Activated naive CD8-positive, alpha-beta T cell treated with anti-CD3 and anti-CD28 coated beads for 36 hours (primary cell): ENCODE measurements around the gene SMG5. TPM values are rescaled to one million over a fixed set of nuclear protein-coding genes. Genes with fewer than 3 reads are reported as not detected.
A peak's percentile ranks its signal among the peaks of the same experiment; 100 is the strongest.

Source experiments
- DNase-seq: peaks from one replicate; pipeline ENCODE4 v3.0.0; 2021
- H3K27ac Mint-ChIP-seq: one replicate; pipeline ENCODE4 v1.8.0; 2022; ENCODE audit warnings: mild to moderate bottlenecking, moderate library complexity, mixed read lengths
- H3K27me3 Mint-ChIP-seq: one replicate; pipeline ENCODE4 v1.8.0; 2022; ENCODE audit warnings: mild to moderate bottlenecking, mixed read lengths
- H3K36me3 Mint-ChIP-seq: one replicate; pipeline ENCODE4 v1.8.0; 2021; ENCODE audit warnings: mild to moderate bottlenecking, mixed read lengths
- H3K4me1 Mint-ChIP-seq: one replicate; pipeline ENCODE4 v1.8.0; 2021; ENCODE audit warnings: mixed read lengths
- H3K4me3 Mint-ChIP-seq: one replicate; pipeline ENCODE4 v1.8.0; 2022; ENCODE audit warnings: mild to moderate bottlenecking, moderate library complexity, mixed read lengths
- H3K9me3 Mint-ChIP-seq: one replicate; pipeline ENCODE4 v1.8.0; 2022; ENCODE audit warnings: mixed read lengths
- total RNA-seq, 2 experiments: library from RNA; stranded (reverse); gene quantifications; one replicate each; pipeline ENCODE4 v1.2.3, GENCODE V29; 2021

The SMG5 gene
- total RNA-seq, 2 experiments from 2014 or later = 90.7 to 92.0 TPM

DNA sequence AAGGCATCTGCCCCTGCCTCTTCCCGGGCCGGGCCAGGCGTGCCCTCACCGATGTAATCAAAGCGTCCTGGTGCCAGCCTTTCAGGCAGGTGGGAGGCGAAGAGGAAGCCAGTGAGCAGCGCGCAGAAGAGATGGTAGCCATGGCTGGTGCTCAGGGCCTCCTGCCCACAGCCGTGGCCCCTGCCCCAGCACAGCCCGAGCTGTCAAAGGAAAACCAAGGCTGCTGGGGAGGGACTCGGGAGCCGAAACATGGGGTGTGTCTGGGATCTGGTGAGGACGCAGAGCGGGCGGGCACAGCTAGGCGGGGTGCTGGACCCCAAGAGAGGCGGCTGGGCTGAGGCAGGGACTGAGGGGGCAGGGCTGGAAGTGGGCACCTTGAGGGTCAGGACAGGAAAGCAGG, 37.9 kb downstream of the SMG5 start:
- H3K4me3 Mint-ChIP-seq = peak overlapping the region; percentile 71
- no peak for DNase-seq
- peak overlapping the region; percentile 12 for H3K27ac Mint-ChIP-seq
- H3K27me3 Mint-ChIP-seq = no peaks in the 10 kb centered on the region
- H3K4me1 Mint-ChIP-seq = peaks cover 16% of the 10 kb centered on the region
- H3K9me3 Mint-ChIP-seq = no peaks in the 10 kb centered on the region
- peaks cover 12% of the 10 kb centered on the region for H3K36me3 Mint-ChIP-seq

DNA sequence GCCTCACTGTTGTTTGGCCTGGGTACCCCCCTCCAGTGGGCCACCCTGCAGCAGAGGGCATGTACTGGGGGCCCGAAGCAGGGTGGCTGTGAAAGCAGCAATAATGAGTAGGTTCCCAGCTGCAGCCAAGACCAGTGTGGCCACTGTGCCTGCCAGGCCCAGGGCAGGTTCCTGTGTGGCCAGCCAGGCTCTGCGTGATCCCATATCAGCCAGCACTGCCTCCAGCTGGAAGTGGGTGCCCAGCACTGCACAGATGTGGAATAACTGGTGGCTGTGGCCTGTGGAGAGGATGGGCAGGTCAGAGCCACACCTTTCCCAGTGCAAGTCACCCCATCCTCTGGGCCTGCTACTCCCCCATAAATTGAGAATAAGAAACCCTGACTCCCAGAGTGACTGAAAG, 38.5 kb downstream of the SMG5 start:
- DNase-seq = no peak
- Mint-ChIP-seq H3K4me3 (no peak overlapping the region), H3K27me3 (no peaks in the 10 kb centered on the region), H3K36me3 (peaks cover 9% of the 10 kb centered on the region), H3K9me3 (no peaks in the 10 kb centered on the region), H3K4me1 (peaks cover 16% of the 10 kb centered on the region), H3K27ac (no peak overlapping the region)

DNA sequence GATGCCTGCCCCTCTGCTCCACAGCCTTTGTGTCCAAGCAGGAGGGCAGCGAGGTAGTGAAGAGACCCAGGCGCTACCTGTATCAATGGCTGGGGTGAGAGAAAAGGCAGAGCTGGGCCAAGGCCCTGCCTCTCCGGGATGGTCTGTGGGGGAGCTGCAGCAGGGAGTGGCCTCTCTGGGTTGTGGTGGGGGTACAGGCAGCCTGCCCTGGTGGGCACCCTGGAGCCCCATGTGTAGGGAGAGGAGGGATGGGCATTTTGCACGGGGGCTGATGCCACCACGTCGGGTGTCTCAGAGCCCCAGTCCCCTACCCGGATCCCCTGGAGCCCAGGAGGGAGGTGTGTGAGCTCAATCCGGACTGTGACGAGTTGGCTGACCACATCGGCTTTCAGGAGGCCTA, 39.9 kb downstream of the SMG5 start:
- Mint-ChIP-seq H3K4me3 (no peak overlapping the region), H3K27me3 (no peaks in the 10 kb centered on the region), H3K36me3 (peaks cover 13% of the 10 kb centered on the region), H3K27ac (no peak overlapping the region), H3K9me3 (no peaks in the 10 kb centered on the region), H3K4me1 (peaks cover 23% of the 10 kb centered on the region)
- DNase-seq = no peak

DNA sequence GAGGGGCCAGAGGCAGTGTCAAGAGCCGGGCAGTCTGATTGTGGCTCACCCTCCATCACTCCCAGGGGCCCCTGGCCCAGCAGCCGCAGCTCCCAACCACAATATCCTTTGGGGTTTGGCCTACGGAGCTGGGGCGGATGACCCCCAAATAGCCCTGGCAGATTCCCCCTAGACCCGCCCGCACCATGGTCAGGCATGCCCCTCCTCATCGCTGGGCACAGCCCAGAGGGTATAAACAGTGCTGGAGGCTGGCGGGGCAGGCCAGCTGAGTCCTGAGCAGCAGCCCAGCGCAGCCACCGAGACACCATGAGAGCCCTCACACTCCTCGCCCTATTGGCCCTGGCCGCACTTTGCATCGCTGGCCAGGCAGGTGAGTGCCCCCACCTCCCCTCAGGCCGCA, 40.7 kb downstream of the SMG5 start, which contains the start of gene BGLAP:
BGLAP (plus strand) TSS at position 259 of the 400 bp plus-strand sequence; CDS start at position 307, 48 bp downstream.
- H3K36me3 Mint-ChIP-seq = peaks cover 13% of the 10 kb centered on the region
- H3K9me3 Mint-ChIP-seq = no peaks in the 10 kb centered on the region
- no peak within 1 kb of the TSS for H3K4me3 Mint-ChIP-seq
- H3K27ac Mint-ChIP-seq = no peak within 1 kb of the TSS
- DNase-seq = no peak
- H3K27me3 Mint-ChIP-seq = no peaks in the 10 kb centered on the region
- peaks cover 23% of the 10 kb centered on the region for H3K4me1 Mint-ChIP-seq

DNA sequence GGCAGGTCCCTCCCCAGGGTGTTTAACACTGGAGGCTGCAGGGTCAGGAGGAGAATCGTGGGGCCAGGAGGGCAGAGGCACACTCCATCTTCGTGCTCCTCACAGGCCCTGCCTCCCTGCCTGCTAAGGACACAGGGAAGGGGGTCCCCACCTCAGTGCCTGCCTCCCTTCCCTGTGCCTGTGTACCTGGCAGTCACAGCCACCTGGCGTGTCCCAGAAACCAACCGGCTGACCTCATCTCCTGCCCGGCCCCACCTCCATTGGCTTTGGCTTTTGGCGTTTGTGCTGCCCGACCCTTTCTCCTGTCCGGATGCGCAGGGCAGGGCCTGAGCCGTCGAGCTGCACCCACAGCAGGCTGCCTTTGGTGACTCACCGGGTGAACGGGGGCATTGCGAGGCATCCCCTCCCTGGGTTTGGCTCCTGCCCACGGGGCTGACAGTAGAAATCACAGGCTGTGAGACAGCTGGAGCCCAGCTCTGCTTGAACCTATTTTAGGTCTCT, 41.3 kb downstream of the SMG5 start:
- Mint-ChIP-seq H3K27ac (no peak overlapping the region), H3K9me3 (no peaks in the 10 kb centered on the region), H3K4me3 (no peak overlapping the region)

DNA sequence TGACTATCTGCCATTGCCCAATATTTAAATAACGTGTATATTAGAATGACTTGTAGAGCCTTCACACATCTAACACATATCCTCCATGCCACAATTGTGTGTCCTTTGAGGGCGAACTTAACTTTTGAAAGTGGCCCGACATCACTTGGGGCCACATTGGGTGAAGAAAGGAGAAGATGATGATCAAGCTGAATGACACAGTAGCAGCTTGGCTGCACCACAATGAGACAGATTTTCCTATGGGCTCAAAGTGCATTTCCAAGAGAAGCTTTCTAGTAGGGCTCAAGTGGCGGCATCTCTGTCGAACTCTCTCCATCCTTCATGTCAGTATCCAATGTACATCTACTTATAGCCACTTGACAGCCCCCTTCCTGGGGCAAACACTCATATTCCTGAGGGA, 44.4 kb downstream of the SMG5 start:
- Mint-ChIP-seq H3K4me3 (no peak overlapping the region), H3K36me3 (peaks cover 21% of the 10 kb centered on the region), H3K4me1 (peaks cover 8% of the 10 kb centered on the region), H3K27me3 (no peaks in the 10 kb centered on the region), H3K27ac (peak overlapping the region; percentile 45), H3K9me3 (no peaks in the 10 kb centered on the region)
- DNase-seq = no peak

More for the DNA sequence above, 41.3 kb downstream of the SMG5 start:
- peaks cover 23% of the 10 kb centered on the region for H3K4me1 Mint-ChIP-seq
- H3K36me3 Mint-ChIP-seq = peaks cover 17% of the 10 kb centered on the region
- no peaks in the 10 kb centered on the region for H3K27me3 Mint-ChIP-seq
- no peak for DNase-seq

DNA sequence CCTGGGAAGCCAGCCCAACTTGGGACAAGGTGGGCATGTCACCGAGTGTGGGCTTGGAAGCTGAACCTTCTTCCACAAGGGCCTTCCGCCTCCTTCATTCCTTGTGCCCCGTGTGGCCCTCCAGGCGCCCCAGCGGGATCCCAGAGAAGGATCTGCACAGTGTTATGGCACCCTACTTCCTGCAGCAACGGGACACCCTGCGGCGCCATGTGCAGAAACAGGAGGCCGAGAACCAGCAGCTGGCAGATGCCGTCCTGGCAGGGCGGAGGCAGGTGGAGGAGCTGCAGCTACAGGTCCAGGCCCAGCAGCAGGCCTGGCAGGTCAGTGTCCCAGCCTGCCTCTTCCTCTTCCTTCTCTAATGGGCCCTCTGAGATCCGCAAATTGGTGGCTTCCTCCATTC, 46.5 kb downstream of the SMG5 start:
- H3K27ac Mint-ChIP-seq = no peak overlapping the region
- no peaks in the 10 kb centered on the region for H3K9me3 Mint-ChIP-seq
- no peak for DNase-seq
- H3K27me3 Mint-ChIP-seq = no peaks in the 10 kb centered on the region
- H3K4me3 Mint-ChIP-seq = no peak overlapping the region
- peaks cover 10% of the 10 kb centered on the region for H3K4me1 Mint-ChIP-seq
- H3K36me3 Mint-ChIP-seq = peaks cover 21% of the 10 kb centered on the region

DNA sequence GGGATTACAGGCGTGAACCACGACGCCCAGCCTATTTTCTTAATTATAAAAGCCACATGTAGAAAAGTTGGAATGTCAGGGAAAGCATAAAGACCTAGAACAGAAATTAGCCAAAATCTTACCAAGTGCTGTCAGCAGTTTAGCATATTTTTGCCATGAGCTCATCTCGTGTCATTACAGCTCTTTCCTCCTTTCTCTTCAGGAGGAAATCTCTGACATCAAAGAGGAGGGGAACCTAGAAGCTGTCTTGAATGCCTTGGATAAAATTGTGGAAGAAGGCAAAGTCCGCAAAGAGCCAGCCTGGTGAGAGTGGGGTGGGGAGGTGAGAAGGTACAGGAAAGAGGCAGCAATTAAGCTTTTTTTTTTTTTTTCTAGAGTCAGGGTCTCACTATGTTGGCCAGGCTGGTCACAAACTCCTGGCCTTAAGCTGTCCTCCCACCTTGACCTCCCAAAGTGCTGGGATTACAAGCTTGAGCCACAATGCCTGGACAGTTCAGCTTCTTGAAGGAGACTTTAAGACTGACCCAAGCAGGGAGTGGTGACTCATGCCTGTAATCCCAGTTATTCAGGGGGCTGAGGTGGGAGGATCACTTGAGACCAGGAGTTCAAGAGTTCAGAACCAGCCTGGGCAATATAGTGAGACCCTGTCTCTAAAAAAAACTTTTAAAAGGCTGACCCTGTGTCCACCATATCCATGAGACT, 49.0 kb downstream of the SMG5 start:
- Mint-ChIP-seq H3K4me1 (peaks cover 15% of the 10 kb centered on the region), H3K9me3 (no peaks in the 10 kb centered on the region), H3K36me3 (peaks cover 23% of the 10 kb centered on the region), H3K27me3 (no peaks in the 10 kb centered on the region), H3K27ac (peak overlapping the region; percentile 43), H3K4me3 (no peak overlapping the region)
- no peak for DNase-seq

DNA sequence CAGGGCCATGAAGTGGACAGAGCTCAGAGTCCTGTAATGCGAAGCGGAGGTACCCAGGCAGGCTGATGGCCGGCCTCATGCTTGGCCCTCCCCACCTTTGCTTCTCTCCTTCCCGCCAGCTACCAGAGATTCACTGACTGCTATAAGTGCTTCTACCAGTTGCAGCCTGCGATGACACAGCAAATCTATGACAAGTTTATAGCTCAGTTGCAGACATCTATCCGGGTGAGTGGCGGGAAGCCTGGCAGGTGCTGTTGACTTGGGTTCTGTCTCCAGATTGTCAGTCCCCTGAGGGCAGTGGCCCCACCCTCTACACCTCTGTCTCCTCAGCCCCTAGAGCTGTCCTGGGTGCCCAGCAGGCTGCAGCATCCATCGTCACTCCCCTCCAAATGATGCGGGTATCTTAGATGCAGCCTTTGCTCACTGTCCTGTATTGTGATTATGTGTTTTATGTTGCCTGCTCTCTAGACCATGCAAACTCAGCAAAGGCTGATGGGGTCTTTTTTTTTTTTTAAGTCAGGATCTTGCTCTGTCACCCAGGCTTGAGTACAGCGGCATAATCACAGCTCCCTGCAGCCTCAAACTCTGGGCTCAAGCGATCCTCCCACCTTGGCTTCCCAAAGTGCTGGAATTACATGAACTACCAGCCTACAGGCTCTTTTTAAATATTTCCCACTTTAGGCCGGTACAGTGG, 50.3 kb downstream of the SMG5 start:
- Mint-ChIP-seq H3K36me3 (peaks cover 23% of the 10 kb centered on the region), H3K27me3 (no peaks in the 10 kb centered on the region), H3K27ac (peak overlapping the region; percentile 43), H3K9me3 (no peaks in the 10 kb centered on the region), H3K4me1 (peaks cover 10% of the 10 kb centered on the region), H3K4me3 (no peak overlapping the region)
- DNase-seq = no peak

DNA sequence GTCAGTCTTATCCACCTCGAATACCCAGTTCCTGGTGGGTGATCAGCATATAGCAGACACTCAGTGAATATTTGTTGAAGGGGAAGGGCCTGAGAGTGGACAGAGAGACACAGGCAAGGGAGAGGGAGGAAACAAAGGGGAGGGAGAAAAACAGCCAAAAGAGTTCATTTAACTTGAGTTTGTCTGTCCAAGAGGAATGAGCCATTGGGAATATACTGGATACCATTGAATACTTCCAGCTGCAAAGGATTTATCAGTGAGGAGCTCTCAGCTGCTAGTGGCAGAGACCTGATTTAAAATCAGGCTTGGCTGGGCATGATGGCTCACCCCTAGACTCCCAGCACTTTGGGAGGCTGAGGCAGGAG, 52.2 kb downstream of the SMG5 start:
- no peaks in the 10 kb centered on the region for H3K9me3 Mint-ChIP-seq
- peaks cover 23% of the 10 kb centered on the region for H3K4me1 Mint-ChIP-seq
- DNase-seq = no peak
- H3K36me3 Mint-ChIP-seq = peaks cover 21% of the 10 kb centered on the region
- H3K4me3 Mint-ChIP-seq = no peak overlapping the region
- no peaks in the 10 kb centered on the region for H3K27me3 Mint-ChIP-seq
- no peak overlapping the region for H3K27ac Mint-ChIP-seq

DNA sequence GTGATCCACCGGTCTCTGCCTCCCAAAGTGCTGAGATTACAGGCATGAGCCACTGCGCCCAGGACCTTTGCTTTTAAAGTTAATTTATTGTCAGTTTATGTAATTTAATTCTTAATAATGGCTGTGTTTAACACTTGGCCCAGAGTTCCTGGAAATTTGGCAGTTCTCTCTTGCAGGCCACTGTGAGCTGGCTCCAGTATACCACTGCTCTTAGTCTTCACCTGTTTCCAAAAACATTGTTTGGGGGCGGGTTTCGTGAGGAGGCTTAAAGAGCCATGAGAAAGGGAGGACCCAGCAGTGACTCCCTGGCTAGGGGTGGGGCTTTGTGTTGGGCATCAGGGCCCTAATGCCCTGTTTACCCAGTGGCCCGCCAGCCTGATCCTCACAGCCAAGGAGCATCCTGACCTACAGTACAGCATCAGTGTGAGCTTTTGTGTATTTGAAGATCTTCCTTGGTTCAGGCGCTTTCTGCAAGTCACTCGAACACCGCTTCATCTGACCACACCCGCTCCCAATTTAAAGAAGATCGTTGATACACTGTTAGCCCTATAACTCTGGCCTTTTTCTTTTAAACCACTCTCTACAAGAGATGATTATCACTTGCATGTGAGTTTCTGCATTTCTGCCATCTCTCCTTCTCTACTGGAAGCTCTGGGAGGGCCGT, 52.7 kb downstream of the SMG5 start:
- no peaks in the 10 kb centered on the region for H3K9me3 Mint-ChIP-seq
- no peaks in the 10 kb centered on the region for H3K27me3 Mint-ChIP-seq
- H3K4me1 Mint-ChIP-seq = peaks cover 27% of the 10 kb centered on the region
- DNase-seq = no peak
- peaks cover 23% of the 10 kb centered on the region for H3K36me3 Mint-ChIP-seq
- H3K4me3 Mint-ChIP-seq = no peak overlapping the region
- H3K27ac Mint-ChIP-seq = no peak overlapping the region

DNA sequence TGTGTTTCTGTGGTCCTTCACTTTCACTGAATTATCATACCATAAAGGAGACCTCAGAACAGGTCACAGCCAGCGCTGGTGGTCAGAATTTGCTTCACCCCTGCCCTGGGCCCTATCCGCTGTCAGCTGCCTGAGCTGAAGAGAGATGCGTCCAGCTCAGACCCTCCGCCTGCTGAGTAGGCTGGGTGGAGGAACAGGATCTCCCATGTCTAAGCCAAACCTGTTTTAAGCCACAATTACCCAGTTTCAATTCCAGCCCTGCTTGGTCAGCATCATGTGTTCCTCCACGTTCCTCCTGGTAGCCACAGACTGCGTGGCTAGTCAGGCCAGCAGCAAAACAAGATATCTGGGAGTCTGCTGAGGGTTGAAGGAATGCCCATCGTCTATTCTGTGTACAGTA, 54.1 kb downstream of the SMG5 start:
- H3K4me3 Mint-ChIP-seq = no peak overlapping the region
- no peak for DNase-seq
- peaks cover 35% of the 10 kb centered on the region for H3K4me1 Mint-ChIP-seq
- peaks cover 31% of the 10 kb centered on the region for H3K36me3 Mint-ChIP-seq
- no peaks in the 10 kb centered on the region for H3K9me3 Mint-ChIP-seq
- no peaks in the 10 kb centered on the region for H3K27me3 Mint-ChIP-seq
- peak overlapping the region; percentile 58 for H3K27ac Mint-ChIP-seq

DNA sequence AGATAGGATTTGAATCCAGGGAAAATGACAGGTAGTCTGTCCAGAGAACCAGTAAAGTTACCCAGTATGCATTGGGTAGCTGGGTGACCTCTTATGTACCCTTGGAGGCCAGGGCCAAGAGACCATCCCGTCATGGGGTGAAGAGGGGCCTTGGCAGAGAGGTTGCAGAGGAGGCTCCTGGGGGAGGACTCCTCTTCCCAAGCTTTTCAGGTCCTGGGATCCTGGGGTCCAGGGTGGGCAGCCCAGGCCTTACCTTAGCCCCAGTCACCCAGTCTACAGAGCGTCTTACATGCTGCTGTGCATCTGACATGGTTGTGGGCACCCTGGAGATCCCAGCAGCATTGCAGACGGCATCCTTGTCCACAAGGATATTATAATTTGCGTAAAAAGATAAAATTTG, 55.8 kb downstream of the SMG5 start:
- H3K4me1 Mint-ChIP-seq = peaks cover 51% of the 10 kb centered on the region
- H3K27ac Mint-ChIP-seq = peak overlapping the region; percentile 90
- DNase-seq = no peak
- H3K4me3 Mint-ChIP-seq = no peak overlapping the region
- no peaks in the 10 kb centered on the region for H3K9me3 Mint-ChIP-seq
- peaks cover 44% of the 10 kb centered on the region for H3K36me3 Mint-ChIP-seq
- H3K27me3 Mint-ChIP-seq = no peaks in the 10 kb centered on the region

DNA sequence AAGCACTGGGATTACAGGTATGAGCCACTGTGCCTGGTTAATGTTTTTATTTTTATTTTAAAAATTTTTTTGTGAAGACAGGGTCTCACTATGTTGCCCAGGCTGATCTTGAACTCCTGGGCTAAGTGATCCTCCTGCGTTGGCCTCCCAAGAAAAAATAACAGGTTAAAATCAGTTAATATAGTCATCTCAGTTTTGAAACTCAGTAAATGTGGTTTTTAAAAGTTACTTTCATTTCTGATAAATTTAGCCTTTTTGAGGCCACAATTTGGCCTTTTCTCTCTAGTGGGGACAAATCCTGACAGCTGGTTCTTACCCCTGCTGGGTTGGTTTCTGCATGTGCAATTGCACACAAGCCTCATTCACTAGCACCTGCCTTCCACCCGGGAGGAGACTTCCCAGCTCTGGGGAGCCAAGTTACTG, 56.5 kb downstream of the SMG5 start:
- Mint-ChIP-seq H3K27ac (peak overlapping the region; percentile 90), H3K4me1 (peaks cover 56% of the 10 kb centered on the region), H3K4me3 (no peak overlapping the region), H3K27me3 (no peaks in the 10 kb centered on the region), H3K9me3 (no peaks in the 10 kb centered on the region), H3K36me3 (peaks cover 51% of the 10 kb centered on the region)
- DNase-seq = peak; percentile 41

DNA sequence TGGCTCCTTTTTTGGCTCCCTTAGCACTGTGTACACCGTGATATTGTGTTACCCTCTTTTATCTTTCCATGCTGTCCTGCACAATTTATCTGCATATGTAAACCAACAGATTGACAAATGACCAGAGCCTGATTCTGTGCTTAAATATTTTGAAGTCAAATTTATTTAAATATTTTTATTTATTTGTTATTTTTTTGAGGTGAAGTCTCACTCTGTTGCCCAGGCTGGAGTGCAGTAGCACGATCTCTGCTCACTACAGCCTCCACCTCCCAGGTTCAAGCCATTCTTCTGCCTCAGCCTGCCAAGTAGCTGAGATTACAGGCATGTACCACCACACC, 57.0 kb downstream of the SMG5 start:
- H3K4me3 Mint-ChIP-seq = no peak overlapping the region
- H3K4me1 Mint-ChIP-seq = peaks cover 59% of the 10 kb centered on the region
- peak overlapping the region; percentile 84 for H3K27ac Mint-ChIP-seq
- H3K9me3 Mint-ChIP-seq = no peaks in the 10 kb centered on the region
- peaks cover 54% of the 10 kb centered on the region for H3K36me3 Mint-ChIP-seq
- no peak for DNase-seq
- no peaks in the 10 kb centered on the region for H3K27me3 Mint-ChIP-seq
